Esophagus mucosa (tissue), 1 donor: ENCODE measurements around the gene ZCWPW2. TPM values are rescaled to one million over a fixed set of nuclear protein-coding genes. Genes with fewer than 3 reads are reported as not detected.

Experiments
- ATAC-seq: fragments of 200-7000 bp; cut with Tn5 transposase; one replicate; pipeline ENCODE4 v1.9.1; 2020
- total RNA-seq: library from RNA; stranded (reverse); gene quantifications from one replicate; pipeline ENCODE4 v1.2.4, GENCODE V29; 2023
- donor health status: DM: yes; HTN: yes; CAD: no.

ZCWPW2 gene
- total RNA-seq, 1 donor from 2014 or later, result 0.40 TPM

GRCh38 chr3:28376424-28376823 lies 27.9 kb downstream of the ZCWPW2 start:
- no peak for ATAC-seq

GRCh38 chr3:28386049-28386448 lies 37.5 kb downstream of the ZCWPW2 start:
- ATAC-seq, result no peak

- no peak for ATAC-seq
Measured at GRCh38 chr3:28388978-28389377, 40.5 kb downstream of the ZCWPW2 start.

GRCh38 chr3:28399206-28399605 lies 50.7 kb downstream of the ZCWPW2 start:
- ATAC-seq, result no peak

- no peak for ATAC-seq
Measured at GRCh38 chr3:28406241-28406640, 57.7 kb downstream of the ZCWPW2 start.

GRCh38 chr3:28449398-28449797 lies 100.9 kb downstream of the ZCWPW2 start:
- ATAC-seq, result no peak

- no peak for ATAC-seq
Measured at GRCh38 chr3:28462866-28463265, 114.3 kb downstream of the ZCWPW2 start.

GRCh38 chr3:28467414-28467813 lies 118.9 kb downstream of the ZCWPW2 start:
- ATAC-seq, result no peak

- ATAC-seq, result no peak
Measured at GRCh38 chr3:28476194-28476593, 127.7 kb downstream of the ZCWPW2 start.

GRCh38 chr3:28476764-28477163 lies 128.2 kb downstream of the ZCWPW2 start:
- ATAC-seq, result no peak

- no peak for ATAC-seq
Measured at GRCh38 chr3:28485164-28485563, 136.6 kb downstream of the ZCWPW2 start.

- ATAC-seq, result no peak
Measured at GRCh38 chr3:28495301-28495700, 146.8 kb downstream of the ZCWPW2 start.

- ATAC-seq, result no peak
Measured at GRCh38 chr3:28502397-28502937, 153.9 kb downstream of the ZCWPW2 start.

GRCh38 chr3:28504976-28505375 lies 156.5 kb downstream of the ZCWPW2 start:
- ATAC-seq, result no peak

- no peak for ATAC-seq
Measured at GRCh38 chr3:28521663-28522062, 173.1 kb downstream of the ZCWPW2 start.

GRCh38 chr3:28542351-28542750 lies 193.8 kb downstream of the ZCWPW2 start:
- no peak for ATAC-seq

- no peak for ATAC-seq
Measured at GRCh38 chr3:28544236-28544635, 195.7 kb downstream of the ZCWPW2 start.

- no peak for ATAC-seq
Measured at GRCh38 chr3:28544831-28545230, 196.3 kb downstream of the ZCWPW2 start.

GRCh38 chr3:28547677-28548076 lies 199.2 kb downstream of the ZCWPW2 start:
- no peak for ATAC-seq

- no peak for ATAC-seq
Measured at GRCh38 chr3:28553175-28553574, 204.7 kb downstream of the ZCWPW2 start.

GRCh38 chr3:28556195-28556594 lies 207.7 kb downstream of the ZCWPW2 start:
- ATAC-seq, result no peak

- ATAC-seq, result no peak
Measured at GRCh38 chr3:28564211-28564610, 215.7 kb downstream of the ZCWPW2 start.

GRCh38 chr3:28569357-28569756 lies 220.8 kb downstream of the ZCWPW2 start:
- no peak for ATAC-seq

- ATAC-seq, result no peak
Measured at GRCh38 chr3:28574036-28574435, 225.5 kb downstream of the ZCWPW2 start.

- ATAC-seq, result no peak
Measured at GRCh38 chr3:28575100-28575745, 226.7 kb downstream of the ZCWPW2 start.
